GM23338 (cell line): Measurements from ENCODE around the gene CSPG4. TPM values are rescaled to one million over a fixed set of nuclear protein-coding genes. Genes with fewer than 3 reads are reported as not detected.

Source experiments
- ATAC-seq: fragments of 200-7000 bp; cut with Tn5 transposase; 3 replicates; pipeline ENCODE4 v1.9.1; 2020
- DNase-seq: peaks from one replicate; pipeline ENCODE4 v3.0.0-alpha.2; 2015; ENCODE audit warnings: low spot score
- H2AFZ ChIP-seq: fragments of 200-600 bp; sonication (generic); 2 replicates; pipeline ENCODE4 v1.8.0; 2016; ENCODE audit warnings: antibody characterized with exemption, mild to moderate bottlenecking, moderate library complexity
- H3F3A ChIP-seq: fragments of 200-600 bp; sonication (generic); replicated peaks from 2 replicates; pipeline ENCODE4 v1.8.0; 2017; ENCODE audit warnings: antibody characterized with exemption, mixed run types, low read depth
- H3K27ac ChIP-seq: fragments of 200-600 bp; sonication (generic); 2 replicates; pipeline ENCODE4 v1.6.1; 2016; ENCODE audit warnings: low read depth
- H3K27me3 ChIP-seq: fragments of 200-600 bp; sonication (generic); 2 replicates; pipeline ENCODE4 v1.8.0; 2016; ENCODE audit warnings: mild to moderate bottlenecking, mixed run types, moderate library complexity; ENCODE audit not compliant: insufficient read depth
- H3K36me3 ChIP-seq: fragments of 200-600 bp; sonication (generic); 2 replicates; pipeline ENCODE4 v1.8.0; 2016; ENCODE audit warnings: mild to moderate bottlenecking; ENCODE audit not compliant: insufficient read depth
- H3K4me1 ChIP-seq: fragments of 200-600 bp; sonication (generic); 2 replicates; pipeline ENCODE4 v1.8.0; 2016; ENCODE audit warnings: mild to moderate bottlenecking, moderate library complexity; ENCODE audit not compliant: insufficient read depth
- H3K4me2 ChIP-seq: fragments of 200-600 bp; sonication (generic); 2 replicates; pipeline ENCODE4 v1.7.1; 2017; ENCODE audit warnings: mixed run types
- H3K4me3 ChIP-seq: fragments of 200-600 bp; sonication (generic); 2 replicates; pipeline ENCODE4 v1.6.1; 2016; ENCODE audit warnings: mixed run types
- H3K79me2 ChIP-seq: fragments of 200-600 bp; sonication (generic); replicated peaks from 2 replicates; pipeline ENCODE4 v1.8.0; 2017; ENCODE audit warnings: mild to moderate bottlenecking; ENCODE audit not compliant: insufficient read depth
- H3K9me2 ChIP-seq: fragments of 200-600 bp; sonication (generic); 2 replicates; pipeline ENCODE4 v1.8.0; 2017; ENCODE audit not compliant: insufficient read depth
- H4K20me1 ChIP-seq: fragments of 200-600 bp; sonication (generic); replicated peaks from 2 replicates; pipeline ENCODE4 v1.8.0; 2017; ENCODE audit warnings: mild to moderate bottlenecking; ENCODE audit not compliant: insufficient read depth
- H3K27ac Mint-ChIP-seq: 2 replicates; pipeline ENCODE4 v1.8.0; 2020; ENCODE audit warnings: inconsistent platforms, mild to moderate bottlenecking, moderate library complexity, mixed read lengths
- H3K27me3 Mint-ChIP-seq: 3 replicates; pipeline ENCODE4 v1.8.0; 2022; ENCODE audit warnings: low read depth, mild to moderate bottlenecking, moderate library complexity, mixed read lengths, inconsistent platforms; ENCODE audit not compliant: insufficient read depth, poor library complexity
- H3K36me3 Mint-ChIP-seq: 3 replicates; pipeline ENCODE4 v1.8.0; 2021; ENCODE audit warnings: low read depth, mild to moderate bottlenecking, inconsistent platforms, moderate library complexity, mixed read lengths
- H3K4me1 Mint-ChIP-seq: 3 replicates; pipeline ENCODE4 v1.8.0; 2020; ENCODE audit warnings: mild to moderate bottlenecking, inconsistent platforms, mixed read lengths
- H3K4me3 Mint-ChIP-seq: 3 replicates; pipeline ENCODE4 v1.8.0; 2021; ENCODE audit warnings: moderate library complexity, mild to moderate bottlenecking, inconsistent platforms, mixed read lengths
- H3K9me3 Mint-ChIP-seq: 3 replicates; pipeline ENCODE4 v1.8.0; 2020; ENCODE audit warnings: moderate library complexity, mild to moderate bottlenecking, inconsistent platforms, mixed read lengths
- CREB1 ChIP-seq: fragments of 250-450 bp; sonication (Bioruptor Pico); IDR thresholded peaks from 2 replicates; pipeline ENCODE4 v1.5.0; 2020; ENCODE audit warnings: low read depth, mild to moderate bottlenecking, moderate library complexity
- EZH2 ChIP-seq: fragments of 200-600 bp; sonication (generic); IDR thresholded peaks from one replicate; pipeline ENCODE4 v1.8.0; 2017; ENCODE audit warnings: antibody characterized with exemption, mild to moderate bottlenecking, low read depth; ENCODE audit not compliant: unreplicated experiment
- EZH2phosphoT487 ChIP-seq: fragments of 200-600 bp; sonication (generic); IDR thresholded peaks from one replicate; pipeline ENCODE4 v1.8.1; 2018; ENCODE audit warnings: antibody characterized with exemption; ENCODE audit not compliant: unreplicated experiment
- JUNB ChIP-seq: IDR thresholded peaks from one replicate; pipeline ENCODE4 v1.6.1; 2016; ENCODE audit warnings: antibody characterized with exemption; ENCODE audit not compliant: unreplicated experiment
- NANOG ChIP-seq: IDR thresholded peaks from 2 replicates; pipeline ENCODE4 v1.6.1; 2016; ENCODE audit warnings: antibody characterized with exemption, borderline replicate concordance
- POLR2AphosphoS5 ChIP-seq: IDR thresholded peaks from 2 replicates; pipeline ENCODE4 v1.6.1; 2016; ENCODE audit warnings: antibody characterized with exemption, low read depth
- REST ChIP-seq: IDR thresholded peaks from one replicate; pipeline ENCODE4 v1.6.1; 2018; ENCODE audit warnings: antibody characterized with exemption; ENCODE audit not compliant: unreplicated experiment
- STAT1 ChIP-seq: IDR thresholded peaks from one replicate; pipeline ENCODE4 v1.6.1; 2016; ENCODE audit warnings: antibody characterized with exemption; ENCODE audit not compliant: unreplicated experiment
- ZNF114 ChIP-seq: fragments of 250-450 bp; sonication (Bioruptor Pico); IDR thresholded peaks from 2 replicates; pipeline ENCODE4 v1.5.0; 2020; ENCODE audit warnings: mild to moderate bottlenecking, moderate library complexity
- ZNF331 ChIP-seq: fragments of 250-450 bp; sonication (Bioruptor Pico); IDR thresholded peaks from 2 replicates; pipeline ENCODE4 v1.5.0; 2020; ENCODE audit warnings: low read depth, mild to moderate bottlenecking, moderate library complexity
- ZNF462 ChIP-seq: fragments of 250-450 bp; sonication (Bioruptor Pico); IDR thresholded peaks from 2 replicates; pipeline ENCODE4 v1.5.0; 2020; ENCODE audit warnings: mild to moderate bottlenecking, moderate library complexity
- polyA plus RNA-seq: library from polyadenylated mRNA; unstranded; fragments of >200 nt; fragmentation: Nextera tagmentation; extraction: Ambion mirVana; gene quantifications from 2 replicates; pipeline ENCODE4 v1.2.1, GENCODE V29; 2016
- total RNA-seq: library from RNA; depleted of rRNA; stranded (reverse); fragments of >200 nt; shearing (Covaris generic); gene quantifications from 2 replicates; pipeline ENCODE4 v1.2.3, GENCODE V29; 2014
- TF ChIP-seq, protein P1 (sequence below), 2 experiments: fragments of 200-600 bp in 1 of 2; sonication (generic) in 1 of 2; conservative IDR thresholded peaks; 2 replicates each; pipeline versions ENCODE4 v1.5.1 to v1.6.1; 2016 to 2017; ENCODE audit warnings: antibody characterized with exemption in 2 of 2, low read depth in 2 of 2, mild to moderate bottlenecking in 2 of 2, moderate library complexity in 1 of 2
- TF ChIP-seq, protein P2 (sequence below): IDR thresholded peaks from 2 replicates; pipeline ENCODE4 v1.6.1; 2016; ENCODE audit warnings: antibody characterized with exemption

CSPG4 gene
- total and polyA plus RNA-seq, 2 experiments from 2014 or later: 0.27 to 4.0 TPM

- Mint-ChIP-seq H3K36me3 (peaks cover 4% of the 10 kb centered on the region; the same call in 2 of the 3 replicates), H3K4me3 (no peak overlapping the region), H3K9me3 (no peaks in the 10 kb centered on the region; the same call in 2 of the 3 replicates), H3K27me3 (peaks cover 9% of the 10 kb centered on the region), H3K4me1 (peaks cover 11% of the 10 kb centered on the region), H3K27ac (no peak overlapping the region)
- no peaks in the 10 kb centered on the region for H3K36me3 ChIP-seq
- no peak for DNase-seq
- no peak overlapping the region for H3K4me2 ChIP-seq
- no peak overlapping the region for H3K4me3 ChIP-seq
- no peak overlapping the region for H2AFZ ChIP-seq
- no peaks in the 10 kb centered on the region for H3K27me3 ChIP-seq
- TF ChIP-seq REST (no peak), ZNF114 (CRISPR knock-in tag) (no peak), ZNF331 (CRISPR knock-in tag) (no peak), EZH2 (no peak), EZH2phosphoT487 (no peak), POLR2AphosphoS5 (no peak), NANOG (no peak), ZNF462 (no peak), CREB1 (CRISPR knock-in tag) (no peak), STAT1 (no peak), JUNB (no peak)
- TF ChIP-seq, protein P1, sequence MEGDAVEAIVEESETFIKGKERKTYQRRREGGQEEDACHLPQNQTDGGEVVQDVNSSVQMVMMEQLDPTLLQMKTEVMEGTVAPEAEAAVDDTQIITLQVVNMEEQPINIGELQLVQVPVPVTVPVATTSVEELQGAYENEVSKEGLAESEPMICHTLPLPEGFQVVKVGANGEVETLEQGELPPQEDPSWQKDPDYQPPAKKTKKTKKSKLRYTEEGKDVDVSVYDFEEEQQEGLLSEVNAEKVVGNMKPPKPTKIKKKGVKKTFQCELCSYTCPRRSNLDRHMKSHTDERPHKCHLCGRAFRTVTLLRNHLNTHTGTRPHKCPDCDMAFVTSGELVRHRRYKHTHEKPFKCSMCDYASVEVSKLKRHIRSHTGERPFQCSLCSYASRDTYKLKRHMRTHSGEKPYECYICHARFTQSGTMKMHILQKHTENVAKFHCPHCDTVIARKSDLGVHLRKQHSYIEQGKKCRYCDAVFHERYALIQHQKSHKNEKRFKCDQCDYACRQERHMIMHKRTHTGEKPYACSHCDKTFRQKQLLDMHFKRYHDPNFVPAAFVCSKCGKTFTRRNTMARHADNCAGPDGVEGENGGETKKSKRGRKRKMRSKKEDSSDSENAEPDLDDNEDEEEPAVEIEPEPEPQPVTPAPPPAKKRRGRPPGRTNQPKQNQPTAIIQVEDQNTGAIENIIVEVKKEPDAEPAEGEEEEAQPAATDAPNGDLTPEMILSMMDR (conservative IDR thresholded peaks at IDR 0.05; ENCODE audit: low read depth in 2 of 2): no peak
- TF ChIP-seq, protein P2, sequence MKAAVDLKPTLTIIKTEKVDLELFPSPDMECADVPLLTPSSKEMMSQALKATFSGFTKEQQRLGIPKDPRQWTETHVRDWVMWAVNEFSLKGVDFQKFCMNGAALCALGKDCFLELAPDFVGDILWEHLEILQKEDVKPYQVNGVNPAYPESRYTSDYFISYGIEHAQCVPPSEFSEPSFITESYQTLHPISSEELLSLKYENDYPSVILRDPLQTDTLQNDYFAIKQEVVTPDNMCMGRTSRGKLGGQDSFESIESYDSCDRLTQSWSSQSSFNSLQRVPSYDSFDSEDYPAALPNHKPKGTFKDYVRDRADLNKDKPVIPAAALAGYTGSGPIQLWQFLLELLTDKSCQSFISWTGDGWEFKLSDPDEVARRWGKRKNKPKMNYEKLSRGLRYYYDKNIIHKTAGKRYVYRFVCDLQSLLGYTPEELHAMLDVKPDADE: no peak
- no peaks in the 10 kb centered on the region for H3K79me2 ChIP-seq
- H4K20me1 ChIP-seq: peaks cover 4% of the 10 kb centered on the region
- no peaks in the 10 kb centered on the region; the same call in 1 of the 2 replicates for H3K4me1 ChIP-seq
- no peaks in the 10 kb centered on the region for H3F3A ChIP-seq
- no peak overlapping the region for H3K27ac ChIP-seq
- H3K9me2 ChIP-seq: no peaks in the 10 kb centered on the region
- no peak for ATAC-seq
Observed at GRCh38 chr15:75663931-75664421, 48.7 kb downstream of the CSPG4 start.
